Gastroesophageal sphincter (tissue), 4 donors: ENCODE measurements around the gene PCDHB1. TPM values are rescaled to one million over a fixed set of nuclear protein-coding genes. Genes with fewer than 3 reads are reported as not detected.

Experiments
- ATAC-seq: fragments of 150-250 bp; one replicate; pipeline ENCODE4 v1.9.1; 2016; ENCODE audit warnings: mild to moderate bottlenecking, moderate library complexity
- H3K27ac ChIP-seq, 4 donors: fragments of 200-600 bp; sonication (generic) in 3 of 4; 1 replicate in 3 of 4; 2 replicates in 1 of 4; pipeline ENCODE4 v1.5.1; 2016 to 2019
- H3K27me3 ChIP-seq: fragments of 200-600 bp; sonication (generic); one replicate; pipeline ENCODE4 v1.5.1; 2019
- H3K36me3 ChIP-seq, 2 donors: fragments of 200-600 bp; sonication (generic); one replicate each; pipeline ENCODE4 v1.5.1; 2019; ENCODE audit warnings: control low read depth in 1 of 2
- H3K4me1 ChIP-seq, 3 donors: fragments of 200-600 bp; sonication (generic); 1 replicate in 2 of 3; 2 replicates in 1 of 3; pipeline ENCODE4 v1.5.1; 2016 to 2019; ENCODE audit warnings: control low read depth in 2 of 3
- H3K4me3 ChIP-seq, 2 donors: fragments of 200-600 bp; sonication (generic); one replicate each; pipeline ENCODE4 v1.5.1; 2019; ENCODE audit warnings: mild to moderate bottlenecking in 1 of 2, moderate library complexity in 1 of 2
- H3K9me3 ChIP-seq, 3 donors: fragments of 200-600 bp; sonication (generic); one replicate each; pipeline ENCODE4 v1.5.1; 2017 to 2019; ENCODE audit warnings: control low read depth in 2 of 3
- CTCF ChIP-seq, 4 experiments: fragments of 200-600 bp in 2 of 4; fragments of 450-650 bp in 2 of 4; sonication (generic) in 1 of 4; IDR thresholded peaks; one replicate each; pipeline ENCODE4 v1.5.1; 2017 to 2019; ENCODE audit warnings: antibody characterized with exemption in 4 of 4, mild to moderate bottlenecking in 2 of 4, moderate library complexity in 2 of 4
- EP300 ChIP-seq: sonication (generic); formaldehyde crosslinking; IDR thresholded peaks from one replicate; pipeline ENCODE4 v1.6.1; 2017; ENCODE audit warnings: antibody characterized with exemption, mild to moderate bottlenecking
- POLR2A ChIP-seq, 2 donors: fragments of 450-650 bp; IDR thresholded peaks; one replicate each; pipeline ENCODE4 v1.6.1; 2017; ENCODE audit warnings: antibody characterized with exemption in 2 of 2, mild to moderate bottlenecking in 2 of 2, moderate library complexity in 1 of 2
- POLR2AphosphoS5 ChIP-seq: sonication (generic); formaldehyde crosslinking; IDR thresholded peaks from one replicate; pipeline ENCODE4 v1.6.1; 2017; ENCODE audit warnings: antibody characterized with exemption
- WGBS, 2 donors: methylation state at CpG; one replicate each; pipeline ENCODE4 v1.1.5; 2018; ENCODE audit warnings: low coverage in 1 of 2; 5-methylcytosine and 5-hydroxymethylcytosine counted together
- total RNA-seq, 4 donors: library from RNA; depleted of rRNA; stranded (reverse); fragments of >200 nt; gene quantifications; one replicate each; pipeline ENCODE4 v1.1.0, GENCODE V29; 2016

The PCDHB1 gene
- total RNA-seq, 4 donors from 2014 or later = 0.05 to 0.13 TPM; not detected in 2

GRCh38 chr5:141105350-141105749 lies 54.2 kb downstream of the PCDHB1 start:
- no peak overlapping the region for H3K4me3 ChIP-seq
- 56 to 100% methylated on average over 2 of the region's 2 CpGs for WGBS, 2 donors
- peaks cover 30% of the 10 kb centered on the region for H3K27me3 ChIP-seq
- H3K4me1 ChIP-seq = no peaks in the 10 kb centered on the region
- H3K36me3 ChIP-seq = no peaks in the 10 kb centered on the region
- H3K27ac ChIP-seq = no peak overlapping the region
- TF ChIP-seq POLR2AphosphoS5 (no peak), EP300 (no peak), CTCF (IDR thresholded peaks at IDR 0.05) (no peak), POLR2A (IDR thresholded peaks at IDR 0.05) (no peak)
- no peak for ATAC-seq
- peaks cover 0 to 59% (median 0%) of the 10 kb centered on the region in 3 donors for H3K9me3 ChIP-seq

Other genes with a start within 250 kb of the PCDHB1 start
- gene PCDHA4, start 244.3 kb upstream of the PCDHB1 start, total RNA-seq = under 1 TPM in 3 of 4 donors, not detected in 1; 0.13 to 0.96 (median 0.31) TPM
- gene PCDHA5, start 229.8 kb upstream of the PCDHB1 start, total RNA-seq = under 1 TPM in 3 of 4 donors, not detected in 1; 0.27 to 0.31 (median 0.27) TPM
- gene PCDHA6, start 223.4 kb upstream of the PCDHB1 start, total RNA-seq = 1 to 10 TPM in 1 of 4 donors, under 1 TPM in 3; 0.31 to 1.4 (median 0.73) TPM
- under 1 TPM in 3 of 4 donors, not detected in 1; 0.27 to 0.47 (median 0.35) TPM for gene PCDHA7, start 217.1 kb upstream of the PCDHB1 start, total RNA-seq
- under 1 TPM in 1 of 4 donors, not detected in 3; 0.15 TPM for gene PCDHA8, start 210.2 kb upstream of the PCDHB1 start, total RNA-seq
- gene PCDHA9, start 203.0 kb upstream of the PCDHB1 start, total RNA-seq = under 1 TPM in 3 of 4 donors, not detected in 1; 0.13 to 0.47 (median 0.23) TPM
- gene PCDHA10, start 195.5 kb upstream of the PCDHB1 start, total RNA-seq = 1 to 10 TPM in 3 of 4 donors, under 1 TPM in 1; 0.94 to 2.5 (median 1.4) TPM
- 1 to 10 TPM in 1 of 4 donors, under 1 TPM in 3; 0.13 to 1.9 (median 0.89) TPM for gene PCDHA11, start 182.4 kb upstream of the PCDHB1 start, total RNA-seq
- 1 to 10 TPM in 3 of 4 donors, under 1 TPM in 1; 0.54 to 4.7 (median 1.5) TPM for gene PCDHA12, start 176.1 kb upstream of the PCDHB1 start, total RNA-seq
- 1 to 10 TPM in 2 of 4 donors, under 1 TPM in 2; 0.22 to 2.5 (median 0.79) TPM for gene PCDHA13, start 169.2 kb upstream of the PCDHB1 start, total RNA-seq
- 1 to 10 TPM in 2 of 4 donors, under 1 TPM in 2; 0.47 to 6.6 (median 1.4) TPM for gene PCDHAC1, start 125.1 kb upstream of the PCDHB1 start, total RNA-seq
- 10 to 100 TPM in 3 of 4 donors, 1 to 10 TPM in 1; 1.6 to 25.9 (median 13.9) TPM for gene PCDHAC2, start 84.9 kb upstream of the PCDHB1 start, total RNA-seq
- gene PCDHB2, start 43.2 kb downstream of the PCDHB1 start, total RNA-seq = 1 to 10 TPM; 1.4 to 3.0 (median 1.9) TPM
- gene PCDHB3, start 49.1 kb downstream of the PCDHB1 start, total RNA-seq = 1 to 10 TPM in 3 of 4 donors, under 1 TPM in 1; 0.78 to 2.3 (median 2.0) TPM
- 1 to 10 TPM; 2.8 to 5.6 (median 4.8) TPM for gene PCDHB4, start 70.4 kb downstream of the PCDHB1 start, total RNA-seq
- gene PCDHB5, start 83.8 kb downstream of the PCDHB1 start, total RNA-seq = 1 to 10 TPM; 3.2 to 8.6 (median 5.8) TPM
- gene PCDHB6, start 98.7 kb downstream of the PCDHB1 start, total RNA-seq = 1 to 10 TPM; 1.0 to 2.0 (median 1.5) TPM
- 1 to 10 TPM; 1.7 to 3.0 (median 2.4) TPM for gene PCDHB7, start 121.3 kb downstream of the PCDHB1 start, total RNA-seq
- gene PCDHB8, start 126.4 kb downstream of the PCDHB1 start, total RNA-seq = 1 to 10 TPM in 3 of 4 donors, under 1 TPM in 1; 0.27 to 1.5 (median 1.2) TPM
- gene PCDHB16, start 131.0 kb downstream of the PCDHB1 start, total RNA-seq = 1 to 10 TPM; 4.4 to 5.2 (median 4.8) TPM
- 10 to 100 TPM in 1 of 4 donors, 1 to 10 TPM in 3; 1.9 to 10.9 (median 3.0) TPM for gene PCDHB9, start 135.8 kb downstream of the PCDHB1 start, total RNA-seq
- 1 to 10 TPM; 3.0 to 6.4 (median 4.1) TPM for gene PCDHB10, start 141.0 kb downstream of the PCDHB1 start, total RNA-seq
- gene PCDHB11, start 148.3 kb downstream of the PCDHB1 start, total RNA-seq = 1 to 10 TPM in 3 of 4 donors, under 1 TPM in 1; 0.99 to 5.4 (median 3.0) TPM
- 1 to 10 TPM in 3 of 4 donors, under 1 TPM in 1; 0.67 to 5.1 (median 3.4) TPM for gene PCDHB12, start 157.3 kb downstream of the PCDHB1 start, total RNA-seq
- gene PCDHB13, start 162.5 kb downstream of the PCDHB1 start, total RNA-seq = 10 to 100 TPM in 1 of 4 donors, 1 to 10 TPM in 3; 2.7 to 11.7 (median 6.1) TPM
- gene PCDHB14, start 172.0 kb downstream of the PCDHB1 start, total RNA-seq = 10 to 100 TPM in 1 of 4 donors, 1 to 10 TPM in 3; 5.4 to 12.8 (median 7.8) TPM
- 1 to 10 TPM; 3.2 to 6.6 (median 4.1) TPM for gene PCDHB15, start 194.0 kb downstream of the PCDHB1 start, total RNA-seq